NK-92 treated with Interleukin-12 subunit alpha and Interleukin-12 subunit beta, amount 100 ng/mL, for 24 hours (cell line): ENCODE measurements around the gene TMEM154.

Experiments
- DNase-seq: peaks from one replicate; lab custom pipeline; 2025; lab: John Stamatoyannopoulos, UW

Gene TMEM154

DNA sequence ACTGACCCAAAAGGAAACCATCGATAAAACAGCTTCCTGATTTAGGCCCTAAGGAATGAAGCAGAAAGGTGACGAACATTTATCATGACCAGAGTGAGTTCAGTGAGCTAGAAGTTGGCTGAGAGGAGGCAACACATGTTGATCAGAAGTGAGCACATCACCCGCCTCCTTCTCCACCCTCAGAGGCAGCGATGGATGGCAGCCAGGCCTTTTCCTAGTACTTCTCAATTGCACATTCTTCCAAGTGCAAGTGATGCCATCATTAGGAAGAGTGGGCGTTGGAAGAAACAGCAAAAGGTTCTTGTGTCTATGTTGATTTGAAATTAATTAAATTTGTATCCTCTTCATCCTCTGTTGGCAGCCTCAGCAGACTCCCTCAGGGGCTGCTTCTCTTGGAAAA lies 51.7 kb downstream of the TMEM154 start:
- no peak for DNase-seq

DNA sequence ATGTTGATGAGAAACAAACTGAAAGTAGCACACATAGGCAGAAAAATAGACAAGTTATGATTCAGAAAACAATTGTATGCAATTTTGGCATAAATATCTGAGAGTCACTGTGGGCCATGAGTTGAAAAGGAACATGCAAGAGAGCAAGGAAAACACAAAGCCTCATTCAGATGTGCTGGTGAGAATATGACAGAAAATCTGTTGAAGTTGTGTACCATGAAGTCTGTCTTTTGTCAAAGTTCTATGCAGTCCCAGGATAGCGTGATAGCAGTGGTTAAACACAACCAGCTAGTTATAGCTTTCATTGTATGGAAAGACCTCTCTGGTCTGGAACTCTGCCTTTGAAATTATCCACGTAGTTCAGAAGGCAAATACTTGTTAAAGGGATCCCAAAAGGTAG lies 53.0 kb downstream of the TMEM154 start:
- no peak for DNase-seq

DNA sequence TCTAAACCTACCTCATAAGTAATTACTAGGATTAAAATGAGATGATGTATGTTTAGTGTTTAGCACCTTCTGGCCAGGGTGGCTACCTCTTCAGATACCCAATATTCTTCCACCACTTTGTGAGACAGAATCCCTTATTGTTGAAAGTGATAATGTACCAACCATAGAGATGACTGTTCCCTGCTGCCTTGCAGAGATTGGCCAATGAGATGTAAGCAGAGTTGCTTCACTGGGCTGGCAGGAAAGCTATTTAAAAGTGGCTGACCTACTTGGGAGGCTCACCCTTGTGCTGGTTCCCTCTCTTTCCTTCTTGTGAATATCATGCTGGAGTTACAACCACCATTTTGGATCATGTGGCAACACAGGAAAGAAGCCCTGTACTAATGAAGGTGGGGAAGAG lies 58.9 kb downstream of the TMEM154 start:
- DNase-seq, result no peak

DNA sequence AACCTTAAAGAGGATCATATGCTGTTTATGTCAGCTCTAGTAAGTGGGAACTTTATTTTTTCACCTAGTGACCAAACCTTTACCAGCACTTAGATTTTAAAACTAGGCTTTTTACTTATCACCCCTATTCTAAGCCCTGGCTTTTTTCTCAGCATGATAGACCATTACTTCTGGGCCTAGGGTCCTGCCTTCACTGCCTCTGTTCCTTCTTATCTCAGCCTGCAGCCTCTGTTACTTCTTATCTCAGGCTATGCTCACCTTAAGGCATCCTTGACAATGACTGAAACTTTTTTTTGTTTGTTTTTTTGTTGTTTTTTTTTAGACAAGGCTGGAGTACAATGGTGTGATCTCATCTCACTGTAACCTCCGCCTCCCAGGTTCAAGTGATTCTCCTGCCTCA lies 59.6 kb downstream of the TMEM154 start:
- DNase-seq, result no peak

DNA sequence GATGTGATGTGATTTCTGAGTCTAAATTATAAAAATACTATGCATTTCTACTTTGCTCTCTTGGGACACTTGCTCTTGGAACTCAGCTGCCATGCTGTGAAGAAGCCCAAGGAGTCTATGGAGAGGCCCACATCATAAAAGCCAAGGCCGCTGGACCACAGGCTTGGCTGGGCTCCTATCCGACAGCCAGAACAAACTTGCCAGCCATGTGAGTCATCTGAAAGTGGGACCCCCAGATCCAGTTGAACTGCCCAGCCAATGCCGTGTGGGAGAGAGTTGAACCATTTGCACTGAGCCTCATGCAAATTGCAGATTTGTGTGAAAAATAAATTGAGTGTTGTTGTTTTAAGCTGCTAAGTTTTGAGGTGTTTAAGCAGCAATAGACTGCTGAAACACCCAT lies 60.2 kb downstream of the TMEM154 start:
- no peak for DNase-seq

DNA sequence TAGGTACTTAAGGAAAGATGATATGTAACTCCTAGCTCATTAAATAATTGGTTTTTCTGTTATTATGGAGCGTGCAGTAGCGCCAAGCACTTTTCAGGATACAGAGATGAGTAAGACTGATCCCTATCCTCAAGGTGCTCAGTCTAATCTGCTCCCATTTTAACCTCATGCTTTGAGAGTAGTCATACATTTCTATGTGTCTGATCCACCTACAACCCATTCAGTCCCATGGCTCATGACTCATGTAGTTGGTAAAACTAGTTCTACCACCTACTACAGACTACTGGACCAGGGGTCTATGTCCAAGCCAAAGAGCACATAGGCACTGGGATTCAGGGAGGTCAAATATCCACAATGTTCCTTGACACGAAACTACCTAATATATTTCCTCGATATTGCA lies 60.8 kb downstream of the TMEM154 start:
- no peak for DNase-seq

DNA sequence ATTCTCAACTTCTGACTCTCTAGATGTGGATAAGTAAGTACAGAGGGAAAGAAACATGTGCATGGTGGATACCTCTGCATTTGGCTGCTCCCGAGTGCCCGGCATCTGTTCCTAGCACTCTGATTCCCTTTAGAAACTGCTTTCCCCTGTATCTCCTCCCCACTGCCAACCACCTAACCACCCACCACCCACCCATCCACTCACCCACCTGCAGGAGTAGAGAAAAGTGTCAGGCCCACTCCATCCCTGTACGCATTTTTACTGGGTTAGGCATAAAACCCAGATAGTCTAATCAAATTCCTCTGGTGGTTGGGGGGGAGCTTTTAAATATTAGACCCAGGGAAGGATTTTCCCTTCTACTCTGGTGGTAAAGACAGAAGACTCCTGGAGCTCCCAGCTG lies 63.0 kb downstream of the TMEM154 start:
- no peak for DNase-seq

DNA sequence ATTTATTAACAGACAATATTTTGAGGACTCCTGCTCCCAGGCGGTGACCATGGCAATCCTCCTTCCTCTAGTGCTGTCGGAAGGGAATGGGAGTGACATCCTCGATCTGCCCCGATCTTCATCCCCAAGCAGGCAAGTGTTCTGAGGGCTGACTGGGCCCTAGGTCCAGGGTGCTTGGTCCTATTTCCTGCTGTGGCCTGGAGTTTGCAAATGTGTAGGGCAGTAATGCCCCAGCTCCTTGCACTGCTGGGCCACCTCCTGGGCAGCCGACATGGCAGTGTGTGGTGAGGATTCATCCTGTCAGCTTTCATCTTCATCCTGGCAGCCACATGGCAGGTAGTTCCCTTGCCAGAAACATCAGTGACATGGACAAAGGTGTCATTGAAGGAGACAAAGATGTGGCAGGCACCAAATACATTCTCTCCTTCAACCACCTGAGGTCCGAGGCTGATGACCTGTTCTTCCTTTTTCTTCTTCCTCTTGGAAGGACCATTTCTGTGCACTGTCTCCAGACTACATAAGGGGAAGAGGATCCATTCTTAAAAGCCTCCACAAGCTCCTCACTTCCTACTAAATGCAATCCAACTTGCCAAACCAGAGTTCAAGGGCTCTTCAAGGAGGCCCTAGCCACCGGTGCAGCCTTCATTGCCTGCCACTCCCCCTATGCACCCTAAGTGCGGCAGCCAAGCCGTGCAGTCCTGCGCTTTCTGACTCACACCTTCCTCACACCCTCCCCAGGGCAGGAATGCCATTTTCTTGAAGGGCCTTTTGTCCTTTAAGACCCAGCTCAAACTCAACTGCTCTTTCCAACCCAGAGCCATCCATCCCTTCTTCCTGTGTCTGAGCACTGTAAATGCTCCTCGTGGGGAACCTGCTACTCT lies 65.7 kb downstream of the TMEM154 start:
- DNase-seq, result no peak

DNA sequence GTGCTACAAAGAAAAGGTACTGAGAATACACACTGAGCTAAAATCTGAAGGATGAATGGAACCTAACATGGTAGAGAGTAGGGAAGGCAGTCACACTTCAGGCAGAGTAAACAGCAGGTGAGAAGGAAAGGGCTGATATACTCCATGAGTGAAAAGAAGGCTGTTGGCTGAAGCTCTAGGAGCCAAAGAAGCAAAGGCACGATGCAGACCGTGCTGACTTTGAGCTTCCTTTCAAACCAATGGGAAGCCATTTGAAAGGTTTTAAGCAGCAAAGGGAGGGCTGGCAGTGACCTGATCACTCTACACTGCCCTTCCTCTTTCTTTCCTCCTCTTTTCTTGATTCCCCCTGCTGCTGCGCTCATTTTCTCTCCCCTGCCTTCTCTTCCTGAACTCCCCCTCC lies 66.4 kb downstream of the TMEM154 start:
- no peak for DNase-seq

DNA sequence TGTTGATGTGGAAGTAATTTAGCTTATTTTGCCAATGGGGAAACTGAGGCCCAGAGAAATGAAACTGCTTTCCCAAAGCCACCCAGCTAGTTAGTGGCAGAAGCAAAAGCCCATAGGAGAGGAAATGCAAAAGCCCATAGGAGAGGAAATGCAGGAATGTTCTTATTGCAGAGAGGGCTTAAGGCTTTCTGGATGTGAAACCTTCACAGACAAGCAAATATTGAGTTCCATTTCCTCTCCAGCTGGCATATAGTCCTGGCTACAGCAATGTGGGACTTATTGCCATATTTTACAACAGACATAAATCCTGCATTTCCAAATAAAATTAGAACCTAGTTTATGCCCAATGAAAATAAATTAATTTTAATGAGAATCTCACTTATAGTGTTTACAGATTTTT lies 69.7 kb downstream of the TMEM154 start:
- DNase-seq, result no peak

DNA sequence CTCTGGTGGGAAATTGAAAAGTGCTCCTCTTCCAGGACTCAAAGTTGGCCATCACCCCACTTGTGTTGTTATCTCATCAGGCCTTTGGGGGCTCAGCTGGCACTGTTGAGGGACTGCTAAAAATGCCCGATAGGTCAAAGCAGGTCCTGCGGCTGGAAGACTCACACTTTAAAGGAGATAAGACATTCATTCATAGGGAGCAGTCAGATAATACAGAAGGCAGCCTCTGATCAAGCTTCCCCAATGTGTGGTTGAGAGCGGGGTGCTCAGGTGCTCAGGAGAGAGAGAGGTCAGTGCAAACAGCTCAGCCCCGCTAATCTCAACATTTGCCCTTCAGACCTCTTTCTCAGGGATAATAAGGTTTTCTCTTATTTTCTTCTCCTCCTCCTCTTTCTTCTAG lies 70.3 kb downstream of the TMEM154 start:
- no peak for DNase-seq

DNA sequence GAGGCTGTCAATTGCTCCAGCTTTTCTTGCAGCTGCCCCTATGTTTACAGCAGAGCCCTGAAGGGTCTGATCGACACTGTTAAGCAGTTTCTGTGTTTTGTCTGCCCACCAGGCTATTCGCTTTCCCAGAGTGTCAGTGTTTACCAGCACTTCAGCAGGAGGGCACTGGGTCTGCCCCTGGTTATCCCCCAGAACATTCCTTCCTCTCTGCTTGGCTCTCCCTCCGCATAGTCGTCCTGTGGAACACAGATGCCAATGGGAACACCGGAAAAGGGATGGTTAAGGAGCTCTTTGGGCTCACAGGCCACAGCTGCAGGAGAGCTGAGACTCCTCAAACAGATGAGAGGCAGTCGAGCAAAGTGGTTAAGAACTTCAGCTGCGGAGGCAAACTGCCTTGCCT lies 72.6 kb downstream of the TMEM154 start:
- no peak for DNase-seq

DNA sequence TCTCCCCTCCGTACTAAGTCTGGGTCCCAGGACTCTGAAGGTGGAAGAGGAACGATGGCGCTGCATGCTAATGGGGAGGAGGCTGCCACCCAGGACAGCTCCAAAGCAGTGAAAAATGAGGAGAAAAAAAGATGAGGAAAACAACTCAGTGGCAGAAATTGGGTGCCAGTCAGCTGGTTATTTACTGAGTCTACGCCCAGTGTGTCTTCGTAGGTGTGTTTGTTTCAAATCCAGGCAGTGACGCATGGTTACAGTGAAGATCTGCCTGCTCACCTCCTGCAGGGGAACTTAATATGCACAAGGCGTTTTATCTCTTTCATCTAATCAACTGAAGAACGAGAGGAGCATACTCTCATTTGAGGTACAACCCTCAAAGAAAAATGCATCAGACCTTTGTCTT lies 73.0 kb downstream of the TMEM154 start:
- no peak for DNase-seq

DNA sequence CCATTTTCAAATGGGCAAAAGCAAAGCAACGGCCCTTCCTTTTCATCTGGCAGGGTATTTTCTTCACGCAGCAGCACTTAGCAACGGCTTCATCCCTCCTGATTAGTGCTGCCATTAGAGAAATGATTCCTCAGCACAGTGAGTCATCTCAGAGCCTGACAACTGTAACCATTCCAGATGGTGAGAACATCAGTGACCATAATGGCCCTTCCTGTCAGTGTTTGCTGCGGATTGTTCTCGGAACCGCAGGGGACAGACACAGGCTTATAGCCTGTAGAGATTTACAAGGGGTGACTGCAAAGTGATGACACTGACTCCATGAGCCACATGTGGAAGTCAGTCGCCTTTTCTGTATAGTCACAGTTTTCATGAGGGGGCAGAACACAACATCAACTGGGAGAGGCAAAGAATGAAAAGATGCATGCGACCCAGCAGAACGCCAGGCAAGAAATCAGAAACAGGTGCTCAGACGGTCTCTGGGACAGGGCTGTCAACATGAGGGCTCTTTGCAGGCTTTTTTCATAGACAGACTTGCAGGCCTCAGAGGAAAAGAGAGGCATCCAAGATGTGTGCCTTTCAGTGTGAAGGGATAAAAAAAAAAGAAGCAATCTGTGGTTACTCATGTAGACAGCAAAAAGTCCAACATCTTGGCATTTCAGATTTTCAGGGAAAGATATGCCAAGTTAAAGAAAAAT lies 74.0 kb downstream of the TMEM154 start:
- no peak for DNase-seq

DNA sequence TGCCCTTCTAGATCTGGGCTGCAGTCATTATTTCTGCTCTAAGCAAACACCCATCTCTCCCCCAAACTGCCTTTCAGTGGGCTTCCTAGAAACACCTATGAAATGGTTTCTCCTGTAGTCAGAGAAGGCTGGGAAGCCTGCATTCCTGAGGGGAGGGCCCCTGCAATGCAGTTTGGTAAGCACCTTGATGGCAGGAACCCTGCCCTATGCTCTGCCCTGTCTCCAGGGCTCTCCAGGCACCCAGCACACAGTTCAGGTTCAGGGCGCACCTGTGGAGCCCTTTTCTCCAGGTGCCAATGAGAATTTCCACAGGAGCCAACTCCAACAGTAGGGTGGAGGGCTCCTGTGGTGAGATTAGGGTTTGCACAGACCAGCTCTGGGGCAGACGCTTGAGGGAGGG lies 74.8 kb downstream of the TMEM154 start:
- no peak for DNase-seq

DNA sequence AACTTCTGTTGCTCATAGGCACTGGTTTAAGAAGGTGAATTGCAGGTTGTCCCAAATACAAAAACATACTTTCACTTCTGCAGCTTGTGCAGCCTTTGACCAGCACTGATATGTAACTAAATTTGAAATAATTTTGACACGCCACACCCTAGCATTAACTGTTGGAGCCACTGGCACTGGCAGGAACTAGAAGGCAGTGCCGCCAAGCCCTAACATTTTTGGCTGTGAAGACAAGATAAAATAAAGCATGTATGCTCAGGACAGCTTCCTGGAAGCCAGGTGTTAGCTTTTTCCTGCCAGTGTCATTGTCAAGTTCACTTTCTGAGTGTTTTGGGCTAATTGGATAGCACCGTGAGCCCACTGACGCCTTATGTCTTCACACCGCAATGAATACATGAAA lies 78.6 kb downstream of the TMEM154 start:
- DNase-seq, result no peak

DNA sequence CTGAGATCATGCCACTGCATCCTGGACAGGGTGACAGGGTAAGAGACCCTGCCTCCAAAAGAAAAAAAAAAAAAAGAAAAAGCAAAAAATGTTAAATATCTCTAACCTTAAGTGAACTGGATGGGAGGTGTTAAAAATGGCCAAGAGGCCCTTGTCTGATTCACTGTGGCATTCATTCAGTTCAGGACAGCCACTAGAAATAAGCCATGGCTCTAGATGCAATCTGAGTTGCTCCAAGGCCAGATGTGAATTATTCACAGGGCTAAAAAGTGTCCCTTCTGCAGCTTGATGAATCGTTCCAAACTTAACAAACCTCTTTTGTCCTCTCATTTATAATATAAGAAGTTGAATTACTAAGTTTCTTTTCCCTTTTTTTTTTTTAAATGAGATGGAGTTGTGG lies 80.2 kb downstream of the TMEM154 start:
- no peak for DNase-seq

DNA sequence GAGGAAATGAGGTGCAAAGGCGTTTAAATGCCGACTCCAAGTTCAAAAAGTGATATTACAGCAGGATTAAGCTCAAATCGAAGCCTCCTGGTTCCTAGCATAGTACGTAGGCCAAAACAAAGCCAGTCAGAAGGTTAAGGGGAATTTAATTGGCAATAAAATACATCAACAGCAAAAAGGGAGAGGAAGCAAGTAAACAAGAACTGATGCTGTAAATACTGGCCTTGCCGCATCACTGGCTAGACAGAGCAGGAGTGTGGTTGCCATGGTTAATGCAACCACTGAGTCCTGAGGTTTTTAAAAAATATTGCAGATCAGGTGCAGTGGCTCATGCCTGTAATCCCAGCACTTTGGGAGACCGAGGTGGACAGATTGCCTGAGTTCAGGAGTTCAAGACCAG lies 80.7 kb downstream of the TMEM154 start:
- no peak for DNase-seq

DNA sequence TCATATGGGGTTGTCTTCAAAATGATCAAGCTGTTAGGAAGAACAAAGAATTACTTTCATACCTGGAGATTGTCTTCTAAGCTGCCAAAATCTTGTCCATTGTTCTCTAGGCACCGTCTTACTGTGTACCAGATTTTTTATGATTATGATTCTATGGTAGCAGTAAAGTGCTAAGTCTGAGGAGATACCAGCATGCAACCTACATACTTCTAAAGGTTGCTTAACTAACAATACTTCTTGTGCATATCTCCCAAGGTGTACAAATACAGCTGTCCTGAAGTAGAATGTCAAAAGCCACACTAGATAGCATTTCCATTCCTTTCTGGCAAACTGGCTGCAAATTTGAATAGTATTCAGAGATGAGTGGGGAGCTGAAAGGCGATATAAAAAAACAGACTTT lies 81.3 kb downstream of the TMEM154 start:
- DNase-seq, result no peak

DNA sequence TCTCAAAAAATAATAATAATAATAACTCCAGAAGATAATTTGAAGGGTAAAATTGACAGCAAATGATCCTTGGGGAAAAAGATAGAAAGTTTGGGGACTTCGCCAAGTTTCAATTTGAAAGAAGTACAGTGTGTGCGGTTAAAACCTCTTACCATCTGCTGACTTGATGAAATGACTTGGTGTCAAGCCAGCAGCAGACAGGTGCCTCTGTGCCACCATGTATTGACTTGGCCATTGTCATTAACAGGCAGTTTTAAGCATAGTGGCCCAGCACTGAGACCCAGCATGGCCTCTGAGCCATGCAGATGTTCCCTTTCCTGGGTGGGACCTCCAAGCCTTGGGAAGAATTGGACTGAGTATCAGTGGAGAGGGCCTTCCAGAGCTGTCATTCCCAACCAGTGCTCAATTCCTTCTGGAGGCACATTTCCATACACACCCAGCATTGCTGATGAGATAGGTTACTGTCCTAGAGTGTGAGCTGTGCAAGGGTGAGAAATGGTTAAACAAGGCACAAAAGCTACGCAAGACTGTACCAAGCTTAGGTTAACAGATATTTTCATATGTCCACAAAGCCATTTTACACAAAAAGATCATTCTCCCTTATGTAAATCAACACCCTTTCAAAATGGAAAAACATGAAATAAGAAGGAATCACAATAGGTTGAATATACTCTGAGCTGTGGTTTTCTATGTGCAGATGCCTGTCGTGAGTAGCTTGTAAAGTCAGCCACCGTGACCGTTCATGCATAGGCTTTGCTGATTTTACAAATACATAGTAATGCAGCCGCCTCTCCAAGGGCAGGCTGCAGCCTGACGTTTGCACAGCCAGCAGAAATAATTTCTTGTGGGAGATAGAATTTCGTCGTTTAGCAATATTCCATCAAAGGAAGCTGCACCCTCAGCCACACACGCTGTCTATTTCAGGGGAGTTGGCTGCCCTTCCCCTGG lies 84.5 kb downstream of the TMEM154 start:
- DNase-seq, result no peak

DNA sequence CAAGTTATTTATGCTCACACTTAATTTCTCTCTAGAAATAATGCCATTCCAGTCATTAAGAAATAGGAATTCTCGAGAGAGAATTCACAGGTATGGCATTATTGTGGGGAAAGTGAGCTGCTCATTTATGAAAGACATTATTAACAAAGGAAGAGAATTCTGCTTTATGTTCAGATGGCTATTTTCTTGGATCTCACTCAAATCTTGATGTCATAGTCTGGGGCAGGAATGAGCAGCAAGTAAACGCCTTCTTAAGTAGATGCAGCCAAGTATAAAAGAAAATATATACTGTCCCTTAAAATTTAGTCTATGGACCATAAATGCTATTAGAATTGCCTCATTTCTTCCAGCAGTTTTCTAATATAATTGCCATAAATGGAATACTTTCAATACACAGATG lies 85.7 kb downstream of the TMEM154 start:
- DNase-seq, result no peak

DNA sequence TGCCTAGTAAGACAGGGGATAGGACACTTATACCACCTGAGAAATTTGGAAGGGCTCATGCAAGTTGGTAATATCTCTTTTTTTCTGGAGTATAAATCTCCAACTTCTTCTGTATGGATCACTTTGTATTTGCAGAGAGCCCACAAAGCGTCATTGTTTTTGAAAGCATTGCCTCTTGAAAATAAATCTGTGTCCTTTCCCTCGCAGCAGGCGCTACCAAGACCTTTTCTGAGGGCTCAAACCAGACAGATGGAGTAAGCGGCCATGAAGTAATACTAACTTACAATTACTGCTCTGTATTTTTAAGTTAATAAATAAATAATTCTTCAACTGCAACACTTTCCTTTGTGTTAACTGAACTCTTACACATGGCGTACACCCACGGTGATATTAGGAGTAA lies 87.9 kb downstream of the TMEM154 start:
- no peak for DNase-seq

DNA sequence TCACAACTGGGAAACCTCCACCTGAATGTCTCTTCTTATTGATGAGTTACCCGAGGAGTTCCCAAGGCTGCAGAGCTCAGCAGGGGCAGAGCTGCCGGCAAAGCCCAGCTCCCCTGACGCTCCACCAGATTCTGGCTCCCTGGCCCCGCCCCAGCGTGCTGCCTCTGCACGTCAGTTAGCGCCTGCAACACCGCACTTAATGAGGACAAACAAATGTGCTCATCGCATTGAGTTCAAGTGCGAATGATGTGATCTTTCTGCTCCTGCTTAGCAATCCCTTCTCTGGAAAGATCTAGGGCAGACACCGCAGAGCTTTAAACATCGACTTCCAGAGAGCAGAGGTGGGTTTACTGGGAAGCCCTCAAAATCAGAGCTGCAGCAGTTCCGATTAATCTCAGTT lies 88.4 kb downstream of the TMEM154 start:
- no peak for DNase-seq
